ENCODE measurements around the gene TMEM132C.

TMEM132C gene

GRCh38 chr12:128266541-128267130 lies 334 bp upstream of the TMEM132C start:
- POLR2A ChIA-PET, result no interaction called here
- H3K36me3 ChIP-seq (ENCODE audit: control insufficient read depth in 2 of 2, insufficient read depth in 1 of 2, low read length in 2 of 2), result no peaks in the 10 kb centered on the region

GRCh38 chr12:128267651-128268378 lies 845 bp downstream of the TMEM132C start:
- H3K4me3 ChIP-seq (ENCODE audit: low read depth, low read length), result no peak overlapping the region
- POLR2A ChIA-PET, result no interaction called here

More at GRCh38 chr12:128266541-128267130, 334 bp upstream of the TMEM132C start:
- CTCF ChIA-PET, result no interaction called here
- Histone ChIP-seq H3K27ac (ENCODE audit: extremely low read depth, low read depth, low read length) (no peak overlapping the region), H3K9me3 (ENCODE audit: control insufficient read depth, insufficient read depth, low read depth, low read length) (no peaks in the 10 kb centered on the region), H3K4me3 (ENCODE audit: low read depth, low read length) (no peak overlapping the region), H3K4me1 (ENCODE audit: control insufficient read depth, insufficient read depth, low read length) (no peaks in the 10 kb centered on the region)
- TF ChIP-seq ZBTB21 (tag by site-specific recombination; IDR thresholded peaks at IDR 0.05) (no peak), ZSCAN23 (tag by site-specific recombination; IDR thresholded peaks at IDR 0.05) (no peak), ZNF707 (tag by site-specific recombination; IDR thresholded peaks at IDR 0.05) (no peak), ZNF132 (tag by site-specific recombination; IDR thresholded peaks at IDR 0.05; ENCODE audit: borderline replicate concordance) (no peak), GFI1B (tag by site-specific recombination; IDR thresholded peaks at IDR 0.05) (no peak), ZNF596 (tag by site-specific recombination; IDR thresholded peaks at IDR 0.05) (no peak), SCRT1 (tag by site-specific recombination; IDR thresholded peaks at IDR 0.05; ENCODE audit: borderline replicate concordance) (no peak), ZNF777 (tag by site-specific recombination; IDR thresholded peaks at IDR 0.05; ENCODE audit: borderline replicate concordance) (no peak), ZNF670 (tag by site-specific recombination; IDR thresholded peaks at IDR 0.05; ENCODE audit: low read depth) (no peak)

More at GRCh38 chr12:128267651-128268378, 845 bp downstream of the TMEM132C start:
- no peak for TF ChIP-seq KLF7 (tag by site-specific recombination; IDR thresholded peaks at IDR 0.05; ENCODE audit: borderline replicate concordance)
- no peak for TF ChIP-seq ZEB2 (tag by site-specific recombination; IDR thresholded peaks at IDR 0.05)
- no peak for TF ChIP-seq ZNF157 (tag by site-specific recombination; IDR thresholded peaks at IDR 0.05)
- no peak for TF ChIP-seq WT1 (tag by site-specific recombination; IDR thresholded peaks at IDR 0.05)
- no peak for TF ChIP-seq ZSCAN30 (tag by site-specific recombination; IDR thresholded peaks at IDR 0.05)
- no peak for TF ChIP-seq ZNF404 (tag by site-specific recombination; IDR thresholded peaks at IDR 0.05)
- no peak for TF ChIP-seq ZNF10 (tag by site-specific recombination; IDR thresholded peaks at IDR 0.05)
- no peak for TF ChIP-seq ZIC2 (tag by site-specific recombination; IDR thresholded peaks at IDR 0.05)
- TF ChIP-seq ZNF830 (tag by site-specific recombination; IDR thresholded peaks at IDR 0.05; ENCODE audit: low read depth), result no peak
- TF ChIP-seq PRDM10 (tag by site-specific recombination; IDR thresholded peaks at IDR 0.05), result no peak
- no peak for TF ChIP-seq ZNF600 (tag by site-specific recombination; IDR thresholded peaks at IDR 0.05)
- no peak for TF ChIP-seq ZNF664 (tag by site-specific recombination; IDR thresholded peaks at IDR 0.05)
- no peak for TF ChIP-seq ZBTB21 (tag by site-specific recombination; IDR thresholded peaks at IDR 0.05)
- no peaks in the 10 kb centered on the region for H3K4me1 ChIP-seq (ENCODE audit: control insufficient read depth, insufficient read depth, low read length)
- no peak overlapping the region for H3K27ac ChIP-seq (ENCODE audit: extremely low read depth, low read depth, low read length)
- no peaks in the 10 kb centered on the region for H3K9me3 ChIP-seq (ENCODE audit: control insufficient read depth, insufficient read depth, low read depth, low read length)
- H3K36me3 ChIP-seq (ENCODE audit: control insufficient read depth in 2 of 2, insufficient read depth in 1 of 2, low read length in 2 of 2), result no peaks in the 10 kb centered on the region
- CTCF ChIA-PET, result no interaction called here

Data from HEK293 (cell line).